Measurements from ENCODE around the gene RPL5. TPM values are rescaled to one million over a fixed set of nuclear protein-coding genes. Genes with fewer than 3 reads are reported as not detected.

RPL5 gene
- total and polyA plus RNA-seq, 2 of the 8 experiments (the other 6 are each of a cell fraction or from before 2014, with no cell fraction given) = 1,506 to 2,034 TPM

DNA sequence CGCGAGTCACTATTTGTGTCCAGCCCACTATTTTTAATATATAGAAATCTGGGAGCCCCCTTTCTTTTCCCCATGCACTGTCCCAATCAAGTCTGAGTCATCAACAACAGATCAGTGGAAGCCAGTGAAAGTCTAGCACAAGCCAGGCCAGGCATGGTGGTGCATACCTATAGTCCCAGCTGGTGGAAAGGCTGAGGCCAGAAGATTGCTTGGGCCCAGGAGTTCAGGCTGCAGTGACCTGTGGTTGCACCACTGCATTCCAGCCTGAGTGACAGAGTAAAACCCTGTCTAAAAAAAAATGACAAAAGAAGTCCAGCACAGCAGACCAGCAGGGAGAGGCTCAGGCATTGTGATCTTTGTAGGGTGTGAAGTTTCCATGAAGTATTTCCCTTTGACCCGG is 9.0 kb upstream of the RPL5 start (continued):
- TF ChIP-seq KDM4A (IDR thresholded peaks at IDR 0.05; ENCODE audit: low read depth, low read length, severe bottlenecking) = no peak
- no peak for TF ChIP-seq SRF (IDR thresholded peaks at IDR 0.05; ENCODE audit: low read depth, low read length)
- no peak for TF ChIP-seq POU5F1 (IDR thresholded peaks at IDR 0.05; ENCODE audit: low read depth, low read length)
